OCI-LY7 (cell line): ENCODE results near the gene ZCWPW2.

Source experiments
- CTCF ChIP-seq: fragments of 200-600 bp; sonication (generic); conservative IDR thresholded peaks from 2 replicates; pipeline ENCODE4 v1.5.1; 2014; ENCODE audit warnings: mild to moderate bottlenecking, antibody characterized with exemption, low read length, moderate library complexity, mixed read lengths
- EZH2phosphoT487 ChIP-seq: fragments of 200-600 bp; sonication (generic); IDR thresholded peaks from 2 replicates; pipeline ENCODE4 v1.6.1; 2018; ENCODE audit warnings: low read depth, borderline replicate concordance, mild to moderate bottlenecking, mixed run types, antibody characterized with exemption, low read length, moderate library complexity, mixed read lengths

- TF ChIP-seq CTCF (no peak), EZH2phosphoT487 (no peak)
Observed at GRCh38 chr3:28449398-28449797, 100.9 kb downstream of the ZCWPW2 start.
